Liver (tissue), 9 donors: ENCODE data around the gene NOP14. TPM values are rescaled to one million over a fixed set of nuclear protein-coding genes. Genes with fewer than 3 reads are reported as not detected.

Experiments
- DNase-seq: peaks from one replicate; pipeline ENCODE4 v3.0.0-alpha.2; 2017; ENCODE audit warnings: low spot score
- H3K27ac ChIP-seq, 2 donors: one replicate each; pipeline ENCODE4 v1.7.0; 2013; ENCODE audit warnings: inconsistent platforms in 2 of 2, low read length in 2 of 2, control low read depth in 1 of 2, low read depth in 1 of 2, mild to moderate bottlenecking in 1 of 2
- H3K27me3 ChIP-seq, 4 donors: one replicate each; pipeline versions ENCODE4 v1.6.1 to v1.7.0; 2013; ENCODE audit warnings: low read length in 3 of 4, inconsistent platforms in 1 of 4, mild to moderate bottlenecking in 1 of 4, moderate library complexity in 1 of 4; ENCODE audit not compliant: control insufficient read depth in 4 of 4, insufficient read depth in 4 of 4
- H3K36me3 ChIP-seq, 4 donors: one replicate each; pipeline versions ENCODE4 v1.6.1 to v1.7.0; 2013; ENCODE audit warnings: low read length in 3 of 4, mild to moderate bottlenecking in 3 of 4, low read depth in 1 of 4, moderate library complexity in 1 of 4; ENCODE audit not compliant: control insufficient read depth in 4 of 4, insufficient read depth in 3 of 4
- H3K4me1 ChIP-seq, 4 donors: one replicate each; pipeline versions ENCODE4 v1.6.1 to v1.7.0; 2013; ENCODE audit warnings: low read length in 3 of 4, mild to moderate bottlenecking in 3 of 4, moderate library complexity in 1 of 4; ENCODE audit not compliant: control insufficient read depth in 4 of 4, insufficient read depth in 4 of 4
- H3K4me3 ChIP-seq, 3 donors: one replicate each; pipeline versions ENCODE4 v1.6.1 to v1.7.0; 2013; ENCODE audit warnings: low read length in 3 of 3, control low read depth in 1 of 3, low read depth in 1 of 3, mild to moderate bottlenecking in 1 of 3
- H3K9ac ChIP-seq, 2 donors: one replicate each; pipeline ENCODE4 v1.7.0; 2013; ENCODE audit warnings: low read length in 2 of 2, mild to moderate bottlenecking in 2 of 2, moderate library complexity in 2 of 2, control low read depth in 1 of 2, low read depth in 1 of 2
- H3K9me3 ChIP-seq, 4 donors: one replicate each; pipeline versions ENCODE4 v1.6.1 to v1.7.0; 2013; ENCODE audit warnings: low read length in 3 of 4; ENCODE audit not compliant: control insufficient read depth in 4 of 4
- ATF3 ChIP-seq: IDR thresholded peaks from 2 replicates; pipeline ENCODE4 v1.6.1; 2016; ENCODE audit warnings: antibody characterized with exemption
- EGR1 ChIP-seq, 2 donors: IDR thresholded peaks; 2 replicates each; pipeline ENCODE4 v1.6.1; 2016 to 2018; ENCODE audit warnings: antibody characterized with exemption in 2 of 2, low read depth in 2 of 2
- FOXA1 ChIP-seq: IDR thresholded peaks from 2 replicates; pipeline ENCODE4 v1.6.1; 2016; ENCODE audit warnings: antibody characterized with exemption
- FOXA2 ChIP-seq: IDR thresholded peaks from 2 replicates; pipeline ENCODE4 v1.6.1; 2016; ENCODE audit warnings: antibody characterized with exemption
- GABPA ChIP-seq, 2 donors: IDR thresholded peaks in 1 of 2; conservative IDR thresholded peaks in 1 of 2; 2 replicates each; pipeline ENCODE4 v1.6.1; 2016; ENCODE audit warnings: antibody characterized with exemption in 2 of 2, mild to moderate bottlenecking in 1 of 2, moderate library complexity in 1 of 2
- HNF4A ChIP-seq, 2 donors: conservative IDR thresholded peaks; 2 replicates each; pipeline ENCODE4 v1.6.1; 2016; ENCODE audit warnings: antibody characterized with exemption in 2 of 2, mild to moderate bottlenecking in 2 of 2
- HNF4G ChIP-seq: IDR thresholded peaks from 2 replicates; pipeline ENCODE4 v1.6.1; 2016; ENCODE audit warnings: antibody characterized with exemption
- JUND ChIP-seq, 2 donors: IDR thresholded peaks; 2 replicates each; pipeline ENCODE4 v1.6.1; 2016; ENCODE audit warnings: antibody characterized with exemption in 2 of 2
- NR2F2 ChIP-seq: IDR thresholded peaks from 2 replicates; pipeline ENCODE4 v1.6.1; 2016; ENCODE audit warnings: antibody characterized with exemption
- RAD21 ChIP-seq, 2 donors: IDR thresholded peaks; 2 replicates each; pipeline ENCODE4 v1.6.1; 2016; ENCODE audit warnings: antibody characterized with exemption in 2 of 2, mild to moderate bottlenecking in 2 of 2
- REST ChIP-seq: IDR thresholded peaks from 2 replicates; pipeline ENCODE4 v1.6.1; 2016; ENCODE audit warnings: antibody characterized with exemption, mild to moderate bottlenecking
- RXRA ChIP-seq, 2 donors: IDR thresholded peaks; 2 replicates each; pipeline ENCODE4 v1.6.1; 2017 to 2018; ENCODE audit warnings: antibody characterized with exemption in 2 of 2, mild to moderate bottlenecking in 1 of 2
- SP1 ChIP-seq: IDR thresholded peaks from 2 replicates; pipeline ENCODE4 v1.6.1; 2018; ENCODE audit warnings: antibody characterized with exemption, mild to moderate bottlenecking
- TAF1 ChIP-seq: conservative IDR thresholded peaks from 2 replicates; pipeline ENCODE4 v1.6.1; 2016; ENCODE audit warnings: antibody characterized with exemption, mild to moderate bottlenecking
- YY1 ChIP-seq: IDR thresholded peaks from 2 replicates; pipeline ENCODE4 v1.6.1; 2016; ENCODE audit warnings: antibody characterized with exemption, mild to moderate bottlenecking
- ZBTB33 ChIP-seq: IDR thresholded peaks from 2 replicates; pipeline ENCODE4 v1.6.1; 2016; ENCODE audit warnings: antibody characterized with exemption
- WGBS: extraction: QIAGEN DNeasy Blood & Tissue Kit; methylation state at CpG from one replicate; pipeline ENCODE4 v1.1.7; 2013; 5-methylcytosine and 5-hydroxymethylcytosine counted together
- polyA plus RNA-seq, 2 donors: library from polyadenylated mRNA; stranded (reverse) in 1 of 2; unstranded in 1 of 2; fragments of 200-250 nt in 1 of 2; fragments of >200 nt in 1 of 2; fragmentation: Nextera tagmentation in 1 of 2; extraction: Ambion mirVana in 1 of 2; gene quantifications; one replicate each; pipeline versions ENCODE4 v1.2.1 to v1.2.3, GENCODE V29; 2013 to 2015
- total RNA-seq, 2 donors: library from RNA; depleted of rRNA; stranded (reverse); fragments of >200 nt; gene quantifications; one replicate each; pipeline ENCODE4 v1.2.3, GENCODE V29; 2014
- TF ChIP-seq, protein P1 (sequence below): fragments of 150-350 bp; IDR thresholded peaks from 2 replicates; pipeline ENCODE4 v1.5.1; 2017; ENCODE audit warnings: improper control_type of control experiment, low read depth, low read length; ENCODE audit not compliant: missing input control
- TF ChIP-seq, protein P2 (sequence below): IDR thresholded peaks from 2 replicates; pipeline ENCODE4 v1.6.1; 2016; ENCODE audit warnings: antibody characterized with exemption
- donor health status: healthy.
- donor health status: healthy.
- donor health status: healthy.
- donor health status: healthy.
- donor health status: healthy.

Gene NOP14
- total and polyA plus RNA-seq, 4 donors = 10.5 to 22.9 (median 14.4) TPM

DNA sequence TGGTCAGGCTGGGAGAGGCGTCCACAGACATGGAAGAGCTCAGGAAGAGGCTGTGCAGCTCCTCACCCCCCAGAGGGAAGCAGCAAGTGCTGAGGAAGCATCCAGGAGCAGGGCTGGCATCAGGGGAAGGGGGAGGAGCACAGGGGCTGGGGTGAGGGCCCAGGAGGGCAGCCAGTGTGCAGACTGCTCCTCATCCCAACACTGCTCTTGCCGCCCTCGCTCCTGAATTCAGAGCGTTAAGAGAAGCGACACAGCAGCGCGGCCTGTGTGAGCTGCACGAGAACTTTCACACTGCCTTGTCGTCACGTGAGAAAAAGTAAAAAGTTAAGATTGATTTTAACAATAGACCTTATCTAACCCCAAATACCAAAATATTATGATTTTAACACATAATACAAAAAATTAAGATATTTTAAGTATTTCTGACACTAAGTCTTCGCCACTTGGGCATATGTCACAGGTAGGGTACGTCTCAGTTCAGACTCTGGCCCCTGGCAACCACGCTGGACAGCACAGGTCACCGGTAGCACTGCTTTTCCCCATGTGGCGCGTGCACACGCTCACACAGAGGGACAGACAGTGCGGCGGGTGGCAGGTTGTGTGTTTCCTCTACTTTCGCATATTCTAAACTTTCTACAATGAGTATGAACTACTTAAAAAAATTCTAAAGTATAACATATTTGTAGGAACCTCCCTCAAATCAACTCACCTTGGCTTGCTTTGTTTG lies 19.7 kb downstream of the NOP14 start:
- Histone ChIP-seq H3K9ac (no peak overlapping the region), H3K27me3 (no peaks in the 10 kb centered on the region), H3K9me3 (no peaks in the 10 kb centered on the region), H3K27ac (no peak overlapping the region), H3K36me3 (peaks cover 34 to 75% (median 46%) of the 10 kb centered on the region in 4 donors), H3K4me1 (peaks cover 8 to 22% (median 20%) of the 10 kb centered on the region in 4 donors), H3K4me3 (no peak overlapping the region)
- DNase-seq = no peak
- WGBS = 96% methylated on average over 20 of the region's 20 CpGs
- TF ChIP-seq HNF4A (conservative IDR thresholded peaks at IDR 0.05) = no peak
- TF ChIP-seq, protein P1, sequence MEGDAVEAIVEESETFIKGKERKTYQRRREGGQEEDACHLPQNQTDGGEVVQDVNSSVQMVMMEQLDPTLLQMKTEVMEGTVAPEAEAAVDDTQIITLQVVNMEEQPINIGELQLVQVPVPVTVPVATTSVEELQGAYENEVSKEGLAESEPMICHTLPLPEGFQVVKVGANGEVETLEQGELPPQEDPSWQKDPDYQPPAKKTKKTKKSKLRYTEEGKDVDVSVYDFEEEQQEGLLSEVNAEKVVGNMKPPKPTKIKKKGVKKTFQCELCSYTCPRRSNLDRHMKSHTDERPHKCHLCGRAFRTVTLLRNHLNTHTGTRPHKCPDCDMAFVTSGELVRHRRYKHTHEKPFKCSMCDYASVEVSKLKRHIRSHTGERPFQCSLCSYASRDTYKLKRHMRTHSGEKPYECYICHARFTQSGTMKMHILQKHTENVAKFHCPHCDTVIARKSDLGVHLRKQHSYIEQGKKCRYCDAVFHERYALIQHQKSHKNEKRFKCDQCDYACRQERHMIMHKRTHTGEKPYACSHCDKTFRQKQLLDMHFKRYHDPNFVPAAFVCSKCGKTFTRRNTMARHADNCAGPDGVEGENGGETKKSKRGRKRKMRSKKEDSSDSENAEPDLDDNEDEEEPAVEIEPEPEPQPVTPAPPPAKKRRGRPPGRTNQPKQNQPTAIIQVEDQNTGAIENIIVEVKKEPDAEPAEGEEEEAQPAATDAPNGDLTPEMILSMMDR = no peak
- TF ChIP-seq FOXA1 = no peak
- no peak for TF ChIP-seq GABPA (IDR thresholded peaks at IDR 0.05 in 1 of 2, conservative IDR thresholded peaks at IDR 0.05 in 1 of 2)
- no peak for TF ChIP-seq NR2F2
- no peak for TF ChIP-seq EGR1 (IDR thresholded peaks at IDR 0.05; ENCODE audit: low read depth in 2 of 2)
- no peak for TF ChIP-seq RXRA (IDR thresholded peaks at IDR 0.05)
- no peak for TF ChIP-seq REST
- TF ChIP-seq HNF4G = no peak
- TF ChIP-seq SP1 = no peak
- no peak for TF ChIP-seq ATF3
- no peak for TF ChIP-seq YY1
- TF ChIP-seq ZBTB33 = no peak
- no peak for TF ChIP-seq TAF1
- TF ChIP-seq, protein P2, sequence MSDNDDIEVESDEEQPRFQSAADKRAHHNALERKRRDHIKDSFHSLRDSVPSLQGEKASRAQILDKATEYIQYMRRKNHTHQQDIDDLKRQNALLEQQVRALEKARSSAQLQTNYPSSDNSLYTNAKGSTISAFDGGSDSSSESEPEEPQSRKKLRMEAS = no peak
- TF ChIP-seq RAD21 (IDR thresholded peaks at IDR 0.05) = no peak
- no peak for TF ChIP-seq FOXA2
- TF ChIP-seq JUND (IDR thresholded peaks at IDR 0.05) = no peak
